ENCODE results near the gene EXOC7. TPM values are rescaled to one million over a fixed set of nuclear protein-coding genes. Genes with fewer than 3 reads are reported as not detected.

Gene EXOC7
- total RNA-seq (2014; rRNA removed; shearing (Covaris generic)): 32.4 and 45.0 TPM in 2 replicates

DNA sequence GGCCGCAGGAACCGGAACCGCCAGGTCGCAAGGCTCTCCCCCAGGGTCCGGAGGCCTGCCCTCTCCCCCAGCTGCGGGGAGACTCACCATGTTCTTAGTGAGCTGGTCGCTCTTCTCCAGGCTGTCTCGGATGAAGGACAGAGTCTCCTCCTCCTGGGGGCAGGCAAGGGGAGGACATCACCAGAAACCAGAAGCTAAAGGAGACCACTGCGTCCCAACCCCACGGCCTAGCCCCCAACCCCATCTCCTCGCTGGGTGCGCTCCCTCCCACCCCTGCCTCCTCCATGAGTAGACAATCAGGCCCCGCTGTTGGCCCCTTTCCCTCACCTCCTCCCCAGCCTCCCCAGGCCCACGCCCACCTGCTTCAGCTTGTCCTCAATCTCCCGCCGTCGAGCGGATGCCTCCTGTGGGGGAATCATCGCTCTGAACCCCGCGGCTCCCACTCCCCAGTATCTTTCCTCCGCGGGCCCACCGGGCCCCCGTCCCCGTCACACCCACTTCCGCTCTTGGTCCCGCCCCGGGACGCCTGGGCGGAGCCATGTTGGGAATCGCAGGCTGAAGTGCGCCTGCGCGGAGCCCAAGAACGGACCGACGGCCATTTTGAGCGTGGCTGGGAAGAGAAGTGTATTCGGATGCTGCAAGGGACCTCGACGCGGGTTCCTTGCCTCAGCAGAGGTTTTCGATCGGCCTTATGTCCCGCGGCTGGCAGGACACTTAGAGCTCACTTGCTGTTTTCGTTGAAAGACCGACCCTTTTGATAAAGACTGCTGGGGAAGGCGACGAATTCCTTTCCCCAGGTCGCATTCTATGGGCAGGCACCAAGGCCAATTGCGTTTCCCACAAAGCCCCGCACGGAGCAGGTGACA is at the start of gene EXOC7:
Gene EXOC7 (minus strand): TSS at position 514 of the 866 bp plus-strand sequence. CDS start 95 bp downstream, at position 419.
- DNase-seq (ENCODE audit: low read depth): peak; percentile 82

DNA sequence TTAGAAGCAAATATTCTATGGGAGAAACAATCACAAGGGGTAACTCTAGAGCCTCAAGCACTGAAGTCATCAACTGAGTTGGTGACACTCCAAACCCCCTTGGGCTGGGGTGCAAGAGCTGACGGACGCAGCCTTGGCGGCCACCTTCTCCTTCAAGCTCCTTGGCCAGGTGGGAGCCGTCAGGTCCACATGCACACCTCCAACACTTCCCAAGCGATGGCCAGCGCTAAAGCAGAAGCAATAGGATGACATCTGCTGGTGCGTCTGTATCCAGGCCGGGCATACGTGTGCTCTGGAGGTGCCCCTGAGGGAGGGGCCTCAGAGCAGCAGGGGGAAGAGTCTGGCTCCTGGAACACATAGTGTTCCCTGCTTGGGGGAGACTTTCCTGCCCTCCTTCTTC is 49.6 kb upstream of the EXOC7 start:
- DNase-seq (ENCODE audit: low read depth): no peak

GRCh38 chr17:76152591-76152990 is 49.0 kb upstream of the EXOC7 start:
- DNase-seq (ENCODE audit: low read depth): no peak

GRCh38 chr17:76151896-76152454 is 48.4 kb upstream of the EXOC7 start:
- no peak for DNase-seq (ENCODE audit: low read depth)

- DNase-seq (ENCODE audit: low read depth): no peak
Observed at GRCh38 chr17:76150712-76151622, 47.4 kb upstream of the EXOC7 start.

DNA sequence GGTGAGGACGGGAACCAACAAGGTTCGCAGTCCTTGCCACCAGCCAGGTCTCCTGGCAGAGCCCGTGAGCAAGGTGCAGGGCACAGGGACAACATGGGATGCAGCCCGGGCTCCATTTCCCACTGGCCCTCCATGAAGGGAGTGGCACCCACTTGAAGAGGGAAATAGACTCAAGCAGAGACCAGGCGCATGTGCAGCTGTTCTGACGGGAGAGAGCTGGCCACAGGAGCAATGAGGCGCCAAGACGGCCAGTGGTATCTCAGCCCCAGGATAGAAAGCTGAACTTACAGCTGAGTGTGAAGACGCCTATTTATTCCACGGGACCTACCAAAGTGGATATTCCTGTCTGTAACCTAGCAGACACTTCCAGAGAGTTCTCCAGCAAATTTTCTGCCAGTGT is 45.6 kb upstream of the EXOC7 start:
- no peak for DNase-seq (ENCODE audit: low read depth)

DNA sequence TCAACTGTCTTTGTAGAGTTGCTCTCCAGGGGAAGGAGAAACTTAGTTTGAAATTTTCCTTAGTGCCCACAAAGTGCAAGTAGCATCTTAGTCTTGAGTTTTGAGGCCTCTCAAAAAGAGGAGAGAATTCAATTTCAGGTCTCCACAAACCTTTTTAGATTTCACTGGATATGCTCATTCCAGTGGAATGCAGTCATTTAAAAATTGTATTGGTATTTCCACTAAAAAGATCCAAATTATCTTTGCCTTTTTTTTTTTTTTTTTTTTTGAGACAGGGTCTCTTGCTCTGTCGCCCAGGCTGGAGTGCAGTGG is 44.4 kb upstream of the EXOC7 start:
- no peak for DNase-seq (ENCODE audit: low read depth)

DNA sequence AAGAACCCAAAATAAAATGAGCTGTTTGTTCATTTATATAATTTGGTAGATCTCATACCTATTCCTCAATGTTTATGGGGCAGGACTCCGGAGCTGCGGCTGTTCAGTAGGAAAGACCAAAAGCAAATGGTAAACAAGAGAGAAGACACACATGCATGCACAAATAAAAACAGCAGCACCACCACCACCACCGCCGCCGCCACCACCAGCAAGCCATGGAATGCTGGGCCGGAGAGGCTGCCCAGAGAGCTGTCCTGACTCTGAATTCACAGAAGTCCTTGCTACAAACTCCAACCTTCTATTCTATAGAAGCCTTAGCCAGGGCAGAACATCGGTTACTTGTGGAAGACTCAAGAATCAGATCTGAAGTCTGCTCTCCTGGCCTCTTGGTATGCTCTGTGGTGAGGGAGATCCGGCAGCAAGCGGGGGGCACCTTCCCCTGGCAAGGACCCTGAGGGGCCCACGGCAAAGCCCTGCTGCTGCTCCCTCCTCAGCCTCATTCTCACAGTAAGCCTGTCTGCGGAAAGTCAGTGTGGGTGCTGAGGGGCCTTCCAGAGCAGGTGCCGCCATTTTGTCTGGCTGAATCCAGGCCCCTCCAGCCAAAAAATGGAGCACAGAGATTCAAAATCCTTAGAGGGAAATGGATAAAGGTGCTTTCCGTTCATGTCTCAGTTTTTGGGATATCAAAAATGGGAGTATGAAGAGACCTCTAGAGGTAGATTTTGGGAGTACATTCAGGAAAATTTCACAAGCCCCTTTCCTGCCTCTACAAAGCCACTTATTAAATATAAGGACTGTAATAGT is 43.8 kb upstream of the EXOC7 start:
- DNase-seq (ENCODE audit: low read depth): peak; percentile 22

GRCh38 chr17:76146053-76146851 is 42.7 kb upstream of the EXOC7 start:
- DNase-seq (ENCODE audit: low read depth): no peak

- no peak for DNase-seq (ENCODE audit: low read depth)
Observed at GRCh38 chr17:76145231-76146052, 41.9 kb upstream of the EXOC7 start.

GRCh38 chr17:76142585-76143041 is 39.0 kb upstream of the EXOC7 start:
- no peak for DNase-seq (ENCODE audit: low read depth)

GRCh38 chr17:76142039-76142584 is 38.5 kb upstream of the EXOC7 start:
- no peak for DNase-seq (ENCODE audit: low read depth)

DNA sequence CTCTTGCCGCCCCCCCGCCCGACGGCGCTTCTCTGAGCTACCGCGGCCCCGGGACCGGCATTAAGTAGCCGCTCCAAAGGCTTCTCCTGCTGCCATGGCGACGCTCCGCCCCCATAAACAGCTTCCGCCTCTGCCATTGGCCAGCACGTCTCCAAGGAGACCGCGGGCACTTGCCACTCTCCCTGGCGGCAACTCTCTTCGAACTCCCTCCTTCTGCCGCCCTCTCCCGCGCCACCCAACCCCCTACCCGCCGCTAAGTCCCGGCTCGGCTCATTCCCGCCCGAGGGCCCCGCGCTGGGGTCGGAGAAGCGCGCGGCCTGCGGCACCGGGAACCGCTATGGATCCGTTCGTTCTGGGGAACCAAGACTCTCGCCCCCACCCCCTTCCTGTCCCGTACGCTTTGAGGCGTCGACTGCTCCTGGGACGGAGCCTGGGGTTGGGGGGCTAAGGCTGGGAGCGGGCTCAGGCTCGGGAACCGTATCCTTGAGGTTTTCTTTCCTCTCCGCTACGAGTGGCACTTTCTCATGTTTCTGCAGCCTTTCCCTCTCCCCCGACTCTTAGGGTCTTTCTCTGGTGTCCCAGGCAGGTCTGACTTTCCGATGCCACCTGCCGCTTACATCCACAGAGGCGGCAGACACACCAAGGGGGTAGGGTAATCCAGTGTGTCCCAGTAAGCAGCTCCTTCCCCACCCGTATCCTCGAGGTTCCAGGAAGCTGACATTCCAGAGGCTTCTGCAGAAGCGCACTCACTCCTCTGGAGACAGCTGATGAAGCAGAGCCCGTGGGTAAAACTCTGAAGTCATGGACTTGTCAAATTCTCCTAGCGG is 37.8 kb upstream of the EXOC7 start, which contains the start of gene FOXJ1:
Gene FOXJ1 (minus strand): TSS at position 34 of the 827 bp plus-strand sequence. CDS start 850 bp downstream, outside the sequence.
- peak; percentile 78 for DNase-seq (ENCODE audit: low read depth)

DNA sequence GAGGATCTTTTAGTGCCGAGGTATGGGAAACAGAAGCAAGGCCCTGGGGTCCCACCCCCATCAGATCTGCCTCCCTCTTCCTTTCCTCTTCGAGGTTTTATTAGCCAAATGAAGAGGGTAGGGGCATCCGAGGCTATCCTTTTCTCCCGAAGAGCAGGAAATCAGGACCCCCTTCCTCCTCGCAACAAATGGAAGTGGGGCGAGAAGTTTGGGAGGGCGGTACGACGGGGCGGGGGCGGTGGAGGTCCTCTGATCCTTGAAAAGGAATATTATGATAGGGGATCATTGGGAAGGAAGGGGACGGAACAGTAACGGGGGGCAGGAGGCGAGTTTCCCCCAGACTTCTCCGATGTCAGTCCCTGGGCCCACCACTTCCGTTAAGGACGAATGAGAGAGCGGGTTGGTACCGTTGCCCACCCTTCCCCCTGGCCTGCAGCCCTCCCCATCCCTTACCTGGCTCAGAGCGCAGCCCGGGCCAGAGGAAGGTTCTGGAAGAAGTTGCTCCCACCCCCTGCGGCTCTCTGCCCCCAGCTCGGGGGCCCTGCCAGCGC is 37.1 kb upstream of the EXOC7 start:
- DNase-seq (ENCODE audit: low read depth): no peak

DNA sequence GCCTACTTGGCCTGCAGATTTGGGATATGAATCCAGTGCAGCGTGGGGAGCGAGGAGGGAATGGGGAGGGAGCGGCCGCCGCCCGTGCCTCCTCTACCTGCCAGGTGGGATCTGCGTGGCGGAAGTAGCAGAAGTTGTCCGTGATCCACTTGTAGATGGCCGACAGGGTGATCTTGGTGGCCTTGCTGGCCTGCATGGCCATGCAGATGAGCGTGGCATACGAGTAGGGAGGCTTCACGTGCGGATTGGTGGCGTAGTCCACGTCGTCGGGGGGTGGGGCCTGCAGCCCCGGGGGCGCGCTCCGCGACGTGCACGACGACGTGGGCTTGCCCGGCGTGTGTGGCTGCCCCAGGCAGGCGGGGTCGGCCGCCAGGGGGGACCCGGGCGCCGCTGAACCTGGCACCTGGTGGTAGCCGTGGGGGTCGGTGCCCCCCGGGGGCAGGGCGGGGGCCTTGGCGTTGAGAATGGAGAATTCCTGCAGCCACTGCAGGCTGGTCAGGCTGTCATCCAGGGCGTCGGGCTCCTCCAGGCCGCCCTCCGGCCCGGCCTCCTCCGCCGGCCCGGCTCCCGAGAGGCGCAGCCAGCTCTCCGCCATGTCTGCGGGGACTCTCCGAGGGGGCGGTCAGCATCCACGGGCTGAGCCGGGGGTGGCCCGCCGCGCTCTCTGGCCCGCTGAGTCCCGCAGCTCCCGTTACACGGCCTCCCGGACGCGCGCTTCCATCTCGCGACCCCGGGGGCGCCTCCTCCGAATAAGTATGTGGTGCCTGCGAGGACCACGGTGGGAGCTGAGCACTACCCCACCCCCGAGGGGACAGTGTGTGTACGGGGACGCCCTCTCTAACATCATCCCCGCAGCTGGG is 36.4 kb upstream of the EXOC7 start:
- DNase-seq (ENCODE audit: low read depth): no peak

DNA sequence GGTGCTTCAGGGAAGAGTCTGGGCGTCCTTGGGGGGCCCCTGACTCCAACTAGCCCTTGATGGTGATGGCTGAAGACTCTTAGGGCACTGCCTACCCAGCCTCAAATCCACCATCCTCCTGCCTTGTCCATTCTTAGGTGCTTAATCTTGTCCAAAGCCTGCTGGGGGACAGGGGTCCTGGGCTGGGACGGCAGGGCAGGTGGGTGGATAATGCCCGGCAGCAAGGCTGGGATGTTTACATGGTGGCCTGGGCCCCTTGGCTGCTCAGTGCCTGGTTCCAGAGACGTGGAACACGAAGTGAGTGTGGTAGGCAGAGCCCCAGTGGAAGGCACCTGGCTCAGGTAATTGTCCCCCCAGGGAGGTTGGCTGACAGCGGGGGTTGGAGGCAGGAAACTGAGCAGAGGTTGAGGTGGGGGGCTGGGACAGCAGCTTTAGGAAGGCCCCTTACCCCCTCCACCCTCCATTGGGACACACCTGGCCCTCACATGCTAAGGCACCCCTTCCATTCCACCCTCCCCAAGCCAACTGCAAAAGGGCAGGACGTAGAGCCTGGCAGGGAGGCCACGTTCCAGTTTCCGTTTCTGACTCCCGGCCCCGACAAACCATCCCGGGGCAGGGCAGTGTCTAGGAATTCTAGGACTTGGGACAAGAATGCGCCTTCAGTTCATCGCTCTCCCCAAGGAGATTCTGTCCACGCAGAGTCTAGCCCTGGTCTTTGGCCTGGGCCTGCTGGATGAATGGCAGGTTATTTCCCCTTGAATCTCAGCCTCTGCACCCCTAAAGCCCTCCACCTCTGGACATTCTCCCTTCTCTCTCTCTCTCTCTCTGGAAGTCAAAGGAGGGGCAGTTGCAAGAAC is 35.5 kb upstream of the EXOC7 start:
- no peak for DNase-seq (ENCODE audit: low read depth)
